Smooth muscle cell (in vitro differentiated cells): ENCODE data around the gene LAMB1. TPM values are rescaled to one million over a fixed set of nuclear protein-coding genes. Genes with fewer than 3 reads are reported as not detected.

ENCODE experiments used
- DNase-seq: peaks from one replicate; lab custom pipeline; 2025; ENCODE audit not compliant: unreplicated experiment; lab: John Stamatoyannopoulos, UW
- H2AFZ ChIP-seq: fragments of 200-600 bp; sonication (generic); 2 replicates; pipeline ENCODE4 v1.6.0; 2016; ENCODE audit warnings: antibody characterized with exemption, low read depth, mild to moderate bottlenecking
- H3F3A ChIP-seq: fragments of 200-600 bp; sonication (generic); 2 replicates; pipeline ENCODE4 v1.6.0; 2017; ENCODE audit warnings: antibody characterized with exemption, low read depth
- H3K27ac ChIP-seq: fragments of 200-600 bp; sonication (generic); 2 replicates; pipeline ENCODE4 v1.5.1; 2016; ENCODE audit warnings: low read depth, mild to moderate bottlenecking
- H3K27me3 ChIP-seq: fragments of 200-600 bp; sonication (generic); 2 replicates; pipeline ENCODE4 v1.6.1; 2016; ENCODE audit warnings: low read depth, mild to moderate bottlenecking
- H3K36me3 ChIP-seq: fragments of 200-600 bp; sonication (generic); 2 replicates; pipeline ENCODE4 v1.5.1; 2016; ENCODE audit warnings: low read depth
- H3K4me1 ChIP-seq: fragments of 200-600 bp; sonication (generic); 2 replicates; pipeline ENCODE4 v1.5.1; 2016; ENCODE audit warnings: low read depth
- H3K4me2 ChIP-seq: fragments of 200-600 bp; sonication (generic); 2 replicates; pipeline ENCODE4 v1.6.0; 2016; ENCODE audit warnings: mild to moderate bottlenecking
- H3K4me3 ChIP-seq: fragments of 200-600 bp; sonication (generic); 2 replicates; pipeline ENCODE4 v1.5.1; 2016; ENCODE audit warnings: mild to moderate bottlenecking
- H3K79me2 ChIP-seq: fragments of 200-600 bp; sonication (generic); 2 replicates; pipeline ENCODE4 v1.6.0; 2016; ENCODE audit warnings: low read depth, mild to moderate bottlenecking
- H3K9ac ChIP-seq: fragments of 200-600 bp; sonication (generic); 2 replicates; pipeline ENCODE4 v1.6.0; 2016; ENCODE audit warnings: low read depth
- H3K9me3 ChIP-seq: fragments of 200-600 bp; sonication (generic); replicated peaks from 2 replicates; pipeline ENCODE4 v1.5.1; 2016; ENCODE audit warnings: low read depth
- H4K20me1 ChIP-seq: fragments of 200-600 bp; sonication (generic); 2 replicates; pipeline ENCODE4 v1.6.0; 2016; ENCODE audit warnings: low read depth
- WGBS: methylation state at CpG from one replicate; pipeline ENCODE4 v1.1.7; 2016; ENCODE audit warnings: low lambda C conversion rate; 5-methylcytosine and 5-hydroxymethylcytosine counted together
- polyA plus RNA-seq: library from polyadenylated mRNA; unstranded; fragments of >200 nt; fragmentation: Nextera tagmentation; extraction: Ambion mirVana; gene quantifications from 2 replicates; pipeline ENCODE4 v1.2.1, GENCODE V29; 2016
- total RNA-seq: library from RNA; depleted of rRNA; stranded (reverse); fragments of >200 nt; gene quantifications from 2 replicates; pipeline ENCODE4 v1.2.3, GENCODE V29; 2014
- TF ChIP-seq, protein P1 (sequence below): fragments of 200-600 bp; sonication (generic); IDR thresholded peaks from 2 replicates; pipeline ENCODE4 v1.5.1; 2017; ENCODE audit warnings: borderline replicate concordance, mild to moderate bottlenecking, antibody characterized with exemption; ENCODE audit not compliant: insufficient read depth, poor library complexity, severe bottlenecking

Gene LAMB1
- total and polyA plus RNA-seq, 2 experiments from 2014 or later: 191 to 244 TPM

DNA sequence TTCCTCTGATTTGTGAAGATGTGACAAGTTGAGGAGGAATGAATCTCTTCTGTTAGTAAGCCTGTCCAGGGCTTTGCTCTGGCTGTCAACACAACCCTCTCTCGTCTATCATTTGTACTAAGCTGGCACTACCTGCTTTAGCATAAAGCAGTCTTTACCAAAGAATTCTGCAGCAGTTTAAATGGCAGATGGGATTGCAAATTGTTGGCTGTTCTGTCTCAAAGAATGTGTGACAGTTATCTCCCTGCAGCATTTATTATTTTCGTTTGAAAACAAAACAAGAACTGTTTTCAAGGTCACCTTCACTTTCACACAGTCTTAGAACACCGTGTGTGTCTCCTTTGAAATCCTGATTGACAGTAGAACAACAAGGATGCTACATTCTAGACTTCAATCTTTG, 4.8 kb upstream of the LAMB1 start:
- Histone ChIP-seq H4K20me1 (no peaks in the 10 kb centered on the region), H3K27ac (peak overlapping the region; percentile 34), H3K4me3 (no peak overlapping the region), H3K4me2 (peak overlapping the region; percentile 67), H3K79me2 (no peaks in the 10 kb centered on the region), H2AFZ (no peak overlapping the region), H3K36me3 (no peaks in the 10 kb centered on the region), H3K4me1 (peaks cover 11% of the 10 kb centered on the region), H3F3A (peaks cover 5% of the 10 kb centered on the region), H3K9ac (no peak overlapping the region), H3K9me3 (no peaks in the 10 kb centered on the region), H3K27me3 (no peaks in the 10 kb centered on the region)
- no peak for DNase-seq
- WGBS: 32% methylated on average over 3 of the region's 3 CpGs
- TF ChIP-seq, protein P1, sequence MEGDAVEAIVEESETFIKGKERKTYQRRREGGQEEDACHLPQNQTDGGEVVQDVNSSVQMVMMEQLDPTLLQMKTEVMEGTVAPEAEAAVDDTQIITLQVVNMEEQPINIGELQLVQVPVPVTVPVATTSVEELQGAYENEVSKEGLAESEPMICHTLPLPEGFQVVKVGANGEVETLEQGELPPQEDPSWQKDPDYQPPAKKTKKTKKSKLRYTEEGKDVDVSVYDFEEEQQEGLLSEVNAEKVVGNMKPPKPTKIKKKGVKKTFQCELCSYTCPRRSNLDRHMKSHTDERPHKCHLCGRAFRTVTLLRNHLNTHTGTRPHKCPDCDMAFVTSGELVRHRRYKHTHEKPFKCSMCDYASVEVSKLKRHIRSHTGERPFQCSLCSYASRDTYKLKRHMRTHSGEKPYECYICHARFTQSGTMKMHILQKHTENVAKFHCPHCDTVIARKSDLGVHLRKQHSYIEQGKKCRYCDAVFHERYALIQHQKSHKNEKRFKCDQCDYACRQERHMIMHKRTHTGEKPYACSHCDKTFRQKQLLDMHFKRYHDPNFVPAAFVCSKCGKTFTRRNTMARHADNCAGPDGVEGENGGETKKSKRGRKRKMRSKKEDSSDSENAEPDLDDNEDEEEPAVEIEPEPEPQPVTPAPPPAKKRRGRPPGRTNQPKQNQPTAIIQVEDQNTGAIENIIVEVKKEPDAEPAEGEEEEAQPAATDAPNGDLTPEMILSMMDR: no peak

DNA sequence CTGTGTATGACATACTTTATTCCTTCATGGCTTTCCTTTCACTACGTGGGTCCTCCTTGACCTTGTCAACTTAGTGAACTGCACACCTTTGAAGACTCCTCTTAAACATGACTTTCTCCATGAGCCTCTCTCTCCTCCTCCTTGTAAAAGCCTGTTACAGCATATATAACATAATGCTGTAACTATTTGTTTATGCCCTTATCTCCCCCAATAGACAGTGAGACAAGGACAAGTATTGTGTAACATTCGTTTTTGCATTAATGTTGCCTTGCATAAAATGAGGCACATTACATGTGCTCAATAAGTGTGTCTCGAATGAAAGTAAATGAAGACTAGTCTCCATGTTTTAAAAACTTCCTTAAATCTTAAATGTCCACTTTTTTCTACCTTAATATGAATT, 4.3 kb upstream of the LAMB1 start:
- no peaks in the 10 kb centered on the region for H3K27me3 ChIP-seq
- H3K4me3 ChIP-seq: no peak overlapping the region
- H3K27ac ChIP-seq: peak overlapping the region; percentile 34
- H4K20me1 ChIP-seq: no peaks in the 10 kb centered on the region
- peaks cover 5% of the 10 kb centered on the region for H3F3A ChIP-seq
- no peaks in the 10 kb centered on the region for H3K36me3 ChIP-seq
- peak overlapping the region; percentile 51 for H2AFZ ChIP-seq
- H3K79me2 ChIP-seq: no peaks in the 10 kb centered on the region
- H3K9ac ChIP-seq: no peak overlapping the region
- peak overlapping the region; percentile 67 for H3K4me2 ChIP-seq
- WGBS: 35% methylated on average over 3 of the region's 3 CpGs
- DNase-seq: no peak
- TF ChIP-seq, protein P1: no peak
- H3K9me3 ChIP-seq: no peaks in the 10 kb centered on the region
- peaks cover 11% of the 10 kb centered on the region for H3K4me1 ChIP-seq

DNA sequence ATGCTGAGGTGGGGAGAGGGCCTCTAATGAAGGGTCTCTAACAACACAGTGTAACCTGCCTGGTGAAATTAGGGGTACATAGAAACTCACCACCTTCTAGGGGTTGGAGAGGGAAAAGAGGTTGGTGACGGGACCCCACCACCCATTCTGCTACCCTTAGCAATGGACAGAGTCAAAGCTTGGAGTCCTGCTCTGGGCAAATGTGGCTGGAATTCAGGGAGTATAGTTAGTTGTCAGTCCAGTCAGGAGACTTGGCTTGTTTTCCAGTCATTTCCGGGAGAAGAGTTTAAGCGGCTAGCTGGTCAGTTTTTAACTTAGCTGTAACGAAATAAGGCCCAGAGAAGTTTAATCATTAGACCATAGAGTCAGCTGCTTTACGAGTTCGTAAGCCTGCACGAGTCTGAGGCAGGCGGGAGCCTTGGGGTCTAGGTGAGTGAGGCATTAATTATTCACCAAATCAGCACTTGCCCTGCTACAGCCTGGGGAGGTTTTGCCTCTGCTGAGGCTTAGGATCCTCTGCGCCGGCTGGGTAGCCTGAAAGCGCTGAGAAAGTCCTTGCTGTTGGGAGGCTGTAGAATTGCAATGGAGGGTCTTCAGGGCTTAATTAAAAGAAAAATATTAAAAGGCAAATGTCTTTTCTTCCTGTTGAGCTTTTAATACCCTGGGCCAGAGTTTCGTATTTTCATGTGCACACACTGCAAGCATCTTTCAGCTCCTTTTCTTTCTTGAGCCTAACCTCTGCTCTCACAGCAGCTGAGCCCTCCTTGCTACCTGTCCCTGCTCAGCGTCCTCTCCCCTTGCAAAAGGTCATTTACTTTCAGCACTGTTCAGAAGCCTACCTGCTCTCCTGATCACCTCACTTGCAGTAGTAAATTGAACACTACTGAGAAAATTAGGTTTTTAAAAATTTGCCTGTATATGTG, 1.5 kb upstream of the LAMB1 start:
- TF ChIP-seq, protein P1: no peak
- Histone ChIP-seq H3K79me2 (peaks cover 15% of the 10 kb centered on the region), H2AFZ (no peak overlapping the region), H3K4me1 (peaks cover 25% of the 10 kb centered on the region), H3K27me3 (no peaks in the 10 kb centered on the region), H3K4me2 (peak overlapping the region; percentile 89), H3K9ac (no peak overlapping the region), H3K27ac (peak overlapping the region; percentile 4), H3K9me3 (no peaks in the 10 kb centered on the region), H3K4me3 (peak overlapping the region; percentile 72), H3K36me3 (no peaks in the 10 kb centered on the region), H4K20me1 (no peaks in the 10 kb centered on the region), H3F3A (peaks cover 18% of the 10 kb centered on the region)
- 29% methylated on average over 13 of the region's 13 CpGs for WGBS
- no peak for DNase-seq
